ENCODE data around the gene KLK11.

KLK11 gene

GRCh38 chr19:51026554-51026831, at the start of gene KLK11:
TSS of gene KLK11 (minus strand) at chr19:51026616. CDS start at chr19:51025631, 985 bp downstream.
- no peaks in the 10 kb centered on the region for H3K9me3 ChIP-seq (ENCODE audit: insufficient read depth, low read depth, low read length)
- no peaks in the 10 kb centered on the region for H4K20me1 ChIP-seq (ENCODE audit: insufficient read depth, low read length, poor library complexity, severe bottlenecking)
- H3K27me3 ChIP-seq (ENCODE audit: insufficient read depth, low read length, poor library complexity, severe bottlenecking), result no peaks in the 10 kb centered on the region
- H3K9me2 ChIP-seq (replicated peaks; ENCODE audit: low read depth, low read length), result no peaks in the 10 kb centered on the region
- no peaks in the 10 kb centered on the region for H3K36me3 ChIP-seq (ENCODE audit: insufficient read depth, low read length)
- H3F3A ChIP-seq (ENCODE audit: low read depth), result no peaks in the 10 kb centered on the region
- H3K79me2 ChIP-seq (ENCODE audit: insufficient read depth, low read length), result no peaks in the 10 kb centered on the region
- H3K4me2 ChIP-seq (ENCODE audit: low read depth, low read length, poor library complexity, severe bottlenecking), result no peak within 1 kb of the TSS
- H2AFZ ChIP-seq (ENCODE audit: low read length), result no peak within 1 kb of the TSS
- H3K4me1 ChIP-seq (ENCODE audit: insufficient read depth, low read length, poor library complexity, severe bottlenecking), result no peaks in the 10 kb centered on the region
- TF ChIP-seq CTCF (conservative IDR thresholded peaks at IDR 0.05; ENCODE audit: low read length) (no peak), EZH2phosphoT487 (IDR thresholded peaks at IDR 0.05; ENCODE audit: borderline replicate concordance) (no peak)
- no peak within 1 kb of the TSS for H3K4me3 ChIP-seq (ENCODE audit: low read length, poor library complexity, severe bottlenecking)
- no peak within 1 kb of the TSS for H3K9ac ChIP-seq (ENCODE audit: low read depth, low read length, poor library complexity, severe bottlenecking)

GRCh38 chr19:51075998-51076397, 49.6 kb upstream of the KLK11 start:
- H3K4me2 ChIP-seq (ENCODE audit: low read depth, low read length, poor library complexity, severe bottlenecking), result no peak overlapping the region
- no peak overlapping the region for H2AFZ ChIP-seq (ENCODE audit: low read length)
- TF ChIP-seq CTCF (conservative IDR thresholded peaks at IDR 0.05; ENCODE audit: low read length) (no peak), EZH2phosphoT487 (IDR thresholded peaks at IDR 0.05; ENCODE audit: borderline replicate concordance) (no peak)
- no peak overlapping the region for H3K4me3 ChIP-seq (ENCODE audit: low read length, poor library complexity, severe bottlenecking)
- no peaks in the 10 kb centered on the region for H3K27me3 ChIP-seq (ENCODE audit: insufficient read depth, low read length, poor library complexity, severe bottlenecking)
- no peaks in the 10 kb centered on the region for H4K20me1 ChIP-seq (ENCODE audit: insufficient read depth, low read length, poor library complexity, severe bottlenecking)
- H3F3A ChIP-seq (ENCODE audit: low read depth), result no peaks in the 10 kb centered on the region
- no peaks in the 10 kb centered on the region for H3K79me2 ChIP-seq (ENCODE audit: insufficient read depth, low read length)
- no peaks in the 10 kb centered on the region for H3K9me2 ChIP-seq (replicated peaks; ENCODE audit: low read depth, low read length)
- peaks cover 4% of the 10 kb centered on the region; the same call in 1 of the 2 replicates for H3K9me3 ChIP-seq (ENCODE audit: insufficient read depth, low read depth, low read length)
- H3K36me3 ChIP-seq (ENCODE audit: insufficient read depth, low read length), result no peaks in the 10 kb centered on the region
- H3K4me1 ChIP-seq (ENCODE audit: insufficient read depth, low read length, poor library complexity, severe bottlenecking), result no peaks in the 10 kb centered on the region
- H3K9ac ChIP-seq (ENCODE audit: low read depth, low read length, poor library complexity, severe bottlenecking), result no peak overlapping the region

GRCh38 chr19:51071095-51071405, 44.6 kb upstream of the KLK11 start:
- Histone ChIP-seq H3K36me3 (ENCODE audit: insufficient read depth, low read length) (no peaks in the 10 kb centered on the region), H3F3A (ENCODE audit: low read depth) (no peaks in the 10 kb centered on the region), H3K79me2 (ENCODE audit: insufficient read depth, low read length) (no peaks in the 10 kb centered on the region), H2AFZ (ENCODE audit: low read length) (no peak overlapping the region), H3K9me3 (ENCODE audit: insufficient read depth, low read depth, low read length) (peaks cover 4% of the 10 kb centered on the region; the same call in 1 of the 2 replicates), H3K27me3 (ENCODE audit: insufficient read depth, low read length, poor library complexity, severe bottlenecking) (no peaks in the 10 kb centered on the region), H4K20me1 (ENCODE audit: insufficient read depth, low read length, poor library complexity, severe bottlenecking) (no peaks in the 10 kb centered on the region), H3K4me3 (ENCODE audit: low read length, poor library complexity, severe bottlenecking) (no peak overlapping the region), H3K4me2 (ENCODE audit: low read depth, low read length, poor library complexity, severe bottlenecking) (no peak overlapping the region), H3K9me2 (replicated peaks; ENCODE audit: low read depth, low read length) (no peaks in the 10 kb centered on the region), H3K9ac (ENCODE audit: low read depth, low read length, poor library complexity, severe bottlenecking) (no peak overlapping the region), H3K4me1 (ENCODE audit: insufficient read depth, low read length, poor library complexity, severe bottlenecking) (no peaks in the 10 kb centered on the region)
- no peak for TF ChIP-seq CTCF (conservative IDR thresholded peaks at IDR 0.05; ENCODE audit: low read length)
- no peak for TF ChIP-seq EZH2phosphoT487 (IDR thresholded peaks at IDR 0.05; ENCODE audit: borderline replicate concordance)

Data from Loucy (cell line).